C4-2B (cell line): ENCODE results near the gene SLC22A4.

Experiments used
- H3K27ac ChIP-seq: fragments of 450-650 bp; 2 replicates; pipeline ENCODE4 v1.5.1; 2017
- CTCF ChIP-seq: fragments of 450-650 bp; conservative IDR thresholded peaks from 2 replicates; pipeline ENCODE4 v1.5.1; 2017; ENCODE audit warnings: mild to moderate bottlenecking
- ZFX ChIP-seq: fragments of 450-650 bp; IDR thresholded peaks from 2 replicates; pipeline ENCODE4 v1.6.1; 2017

The SLC22A4 gene

GRCh38 chr5:132313366-132313765 lies 19.2 kb downstream of the SLC22A4 start:
- H3K27ac ChIP-seq, result no peak overlapping the region
- no peak for TF ChIP-seq CTCF
- TF ChIP-seq ZFX, result no peak

- TF ChIP-seq ZFX, result no peak
- no peak for TF ChIP-seq CTCF
- H3K27ac ChIP-seq, result no peak overlapping the region
Measured at GRCh38 chr5:132313961-132314432, 19.8 kb downstream of the SLC22A4 start.

GRCh38 chr5:132315529-132316067 lies 21.4 kb downstream of the SLC22A4 start:
- H3K27ac ChIP-seq, result no peak overlapping the region
- TF ChIP-seq CTCF (no peak), ZFX (no peak)

GRCh38 chr5:132319975-132320374 lies 25.8 kb downstream of the SLC22A4 start:
- H3K27ac ChIP-seq, result no peak overlapping the region
- no peak for TF ChIP-seq CTCF
- TF ChIP-seq ZFX, result no peak

- no peak overlapping the region for H3K27ac ChIP-seq
- TF ChIP-seq ZFX (no peak), CTCF (no peak)
Measured at GRCh38 chr5:132321109-132321721, 27.0 kb downstream of the SLC22A4 start.

GRCh38 chr5:132322266-132322665 lies 28.1 kb downstream of the SLC22A4 start:
- no peak overlapping the region for H3K27ac ChIP-seq
- no peak for TF ChIP-seq ZFX
- TF ChIP-seq CTCF, result no peak

GRCh38 chr5:132323202-132323601 lies 29.0 kb downstream of the SLC22A4 start:
- H3K27ac ChIP-seq, result no peak overlapping the region
- no peak for TF ChIP-seq CTCF
- no peak for TF ChIP-seq ZFX
